SH-SY5Y (cell line): ENCODE results near the gene CEBPA.

Source experiments
- GATA2 ChIP-seq: IDR thresholded peaks from 2 replicates; pipeline ENCODE4 v1.6.1; 2011; ENCODE audit warnings: mild to moderate bottlenecking, low read depth, low read length
- GATA3 ChIP-seq: IDR thresholded peaks from 2 replicates; pipeline ENCODE4 v1.6.1; 2011; ENCODE audit warnings: low read depth, mild to moderate bottlenecking, low read length, moderate library complexity

GRCh38 chr19:33311326-33311682 is 9.0 kb upstream of the CEBPA start:
- no peak for TF ChIP-seq GATA3
- TF ChIP-seq GATA2 = no peak
